Stimulated activated CD4-positive, alpha-beta T cell treated with anti-CD3 and anti-CD28 coated beads, Interleukin-4, amount 100 ng/mL, for 1 hour (primary cell): ENCODE results near the gene PRDM16.

Source experiments
- DNase-seq: peaks from one replicate; pipeline ENCODE4 v3.0.0-alpha.2; 2020

The PRDM16 gene

DNA sequence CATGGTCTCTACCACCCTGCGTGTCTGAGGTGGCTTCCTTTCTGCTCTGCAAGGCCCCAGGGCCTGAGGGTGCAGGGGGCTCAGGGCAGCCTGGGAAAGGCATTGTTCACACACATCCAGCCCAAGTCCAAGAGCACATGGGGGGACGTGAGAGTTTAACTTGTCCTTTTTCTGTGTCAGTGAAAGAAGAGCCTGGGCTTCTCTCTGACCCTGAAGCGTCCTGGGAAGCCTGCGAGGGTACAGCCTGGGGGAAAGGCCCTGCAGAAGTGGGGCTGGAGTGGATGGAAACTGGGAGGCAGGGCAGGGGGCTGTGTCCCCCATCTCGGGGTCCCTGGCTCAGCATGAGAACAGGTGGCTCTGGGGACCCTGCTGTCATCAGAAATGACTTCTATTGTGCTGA, 181.6 kb downstream of the PRDM16 start:
- DNase-seq: no peak

DNA sequence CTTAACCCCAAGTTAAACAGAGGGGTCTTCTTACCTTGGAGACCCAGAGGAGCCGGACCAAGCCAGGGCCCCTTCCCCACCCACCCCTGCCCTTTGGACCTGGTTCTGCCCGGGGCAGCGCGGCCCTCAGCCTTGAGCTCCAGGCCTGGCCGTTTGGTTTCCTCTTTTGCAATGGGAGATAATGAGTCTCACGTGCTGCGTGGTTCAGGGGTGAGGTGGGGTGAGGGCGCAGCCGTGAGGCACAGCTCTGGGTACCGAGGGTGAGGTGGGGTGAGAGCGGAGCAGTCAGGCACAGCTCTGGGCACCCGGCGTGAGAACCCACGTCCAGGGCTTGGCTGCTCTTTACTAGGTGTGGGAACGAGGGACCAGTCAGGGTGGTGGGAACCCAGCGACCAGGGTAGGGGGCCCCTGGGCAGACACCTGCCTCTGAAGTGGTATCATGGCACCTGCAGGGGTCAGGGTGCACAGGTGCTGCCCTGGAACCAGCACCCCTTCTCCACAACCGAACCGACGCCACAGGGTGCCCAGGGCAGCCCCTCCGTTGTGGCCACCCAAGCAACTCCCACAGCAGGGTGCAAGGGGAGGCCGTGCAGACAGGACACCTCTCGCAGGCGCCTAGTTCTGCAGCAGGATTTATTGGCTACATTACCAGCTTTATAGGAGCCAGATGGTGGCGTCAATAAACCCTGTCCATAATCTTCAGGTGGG, 182.2 kb downstream of the PRDM16 start:
- DNase-seq: no peak

DNA sequence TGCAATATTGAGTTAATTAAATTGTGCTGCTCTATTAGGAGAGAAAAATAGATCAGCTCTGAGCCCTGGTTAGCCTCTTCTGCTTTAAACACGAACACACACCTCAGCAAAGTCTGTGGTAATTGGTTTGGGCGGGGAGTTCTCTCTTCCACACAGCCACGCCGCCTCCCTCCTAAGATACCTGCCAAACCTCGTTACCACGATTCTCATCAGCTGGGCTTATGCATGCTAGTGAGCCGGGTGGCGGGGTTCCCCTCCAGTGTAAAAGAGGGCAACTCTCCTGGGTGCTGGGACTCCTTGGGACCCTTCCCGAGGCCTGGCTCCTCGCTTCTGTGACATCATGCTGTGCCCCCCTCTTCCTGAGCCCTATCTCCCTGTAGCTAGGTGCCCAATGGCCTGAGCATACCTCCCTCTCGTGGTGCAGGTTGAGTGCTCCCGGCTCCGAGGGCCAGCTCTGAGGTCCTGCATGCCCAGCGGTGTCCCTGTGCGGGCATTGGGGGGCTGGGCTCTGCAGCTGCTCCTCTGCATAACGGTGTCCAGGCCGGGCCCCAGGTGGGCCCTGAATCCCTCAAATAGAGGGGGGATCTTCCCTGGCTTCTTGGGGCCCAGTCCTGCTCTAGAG, 182.9 kb downstream of the PRDM16 start:
- DNase-seq: no peak

DNA sequence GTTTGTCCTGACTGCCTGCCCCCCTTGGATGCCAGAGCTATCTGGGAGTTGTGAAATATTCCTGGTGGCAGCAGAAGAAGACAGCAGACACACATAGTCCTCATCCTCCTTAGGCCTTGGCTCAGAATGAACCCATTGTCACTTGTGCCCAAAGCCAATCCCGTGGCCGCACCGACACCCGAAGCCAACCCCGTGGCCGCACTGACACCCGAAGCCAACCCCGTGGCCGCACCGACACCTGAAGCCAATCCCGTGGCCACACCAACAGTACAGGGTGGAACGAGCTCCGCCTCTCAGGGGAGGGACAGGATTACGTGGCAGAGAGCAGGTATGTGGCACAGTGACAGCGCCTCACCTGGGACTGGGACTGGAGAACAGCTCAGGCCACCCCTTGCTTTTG, 186.7 kb downstream of the PRDM16 start:
- no peak for DNase-seq

DNA sequence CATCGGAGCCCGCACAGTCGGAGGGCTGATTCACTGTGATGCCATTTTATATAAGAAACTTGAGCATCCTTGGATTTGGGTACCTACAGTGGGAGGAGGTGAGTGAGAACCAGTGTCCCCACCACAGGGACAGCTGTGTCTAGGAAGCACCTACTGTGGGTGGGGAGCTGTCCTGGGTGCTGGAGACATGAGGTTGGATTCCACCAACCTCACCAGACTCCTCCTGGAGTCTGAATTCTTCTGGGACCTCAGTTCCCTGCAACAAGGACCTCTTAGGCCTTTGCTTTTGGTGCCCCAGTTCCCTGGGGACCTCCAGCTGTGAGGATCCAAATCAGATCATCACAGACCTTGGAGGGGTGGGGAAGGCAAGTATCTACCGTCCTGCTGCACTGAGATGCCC, 188.8 kb downstream of the PRDM16 start:
- DNase-seq: no peak

DNA sequence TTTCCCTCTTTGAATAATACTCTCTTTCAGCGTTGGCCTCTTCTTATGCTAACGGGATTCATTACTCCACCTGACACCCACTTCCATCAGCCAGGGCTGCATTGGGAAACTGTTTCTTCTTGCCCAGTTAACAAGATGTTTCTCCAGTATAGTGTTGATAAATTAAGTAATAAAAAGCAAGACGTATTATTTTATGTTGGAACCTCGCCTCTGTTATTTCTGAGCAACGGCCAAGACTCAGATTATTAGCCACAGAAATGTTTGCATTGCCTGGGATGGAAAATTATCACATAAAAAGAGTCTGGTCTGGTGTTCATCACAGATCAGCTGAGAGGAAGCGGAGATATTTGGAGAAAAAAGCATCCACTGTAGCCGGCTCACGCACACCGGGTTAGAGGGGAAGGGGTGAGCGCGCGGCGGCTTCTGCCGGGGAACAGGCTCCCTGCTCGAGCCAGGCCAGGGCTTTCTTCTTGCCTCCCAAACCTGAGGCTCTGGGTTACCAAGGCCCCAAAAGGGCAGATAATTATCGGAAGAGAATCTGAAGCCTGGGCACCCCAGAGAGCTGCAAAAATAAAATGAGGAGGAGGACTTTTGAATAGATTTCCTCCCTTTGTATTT, 189.5 kb downstream of the PRDM16 start:
- no peak for DNase-seq

DNA sequence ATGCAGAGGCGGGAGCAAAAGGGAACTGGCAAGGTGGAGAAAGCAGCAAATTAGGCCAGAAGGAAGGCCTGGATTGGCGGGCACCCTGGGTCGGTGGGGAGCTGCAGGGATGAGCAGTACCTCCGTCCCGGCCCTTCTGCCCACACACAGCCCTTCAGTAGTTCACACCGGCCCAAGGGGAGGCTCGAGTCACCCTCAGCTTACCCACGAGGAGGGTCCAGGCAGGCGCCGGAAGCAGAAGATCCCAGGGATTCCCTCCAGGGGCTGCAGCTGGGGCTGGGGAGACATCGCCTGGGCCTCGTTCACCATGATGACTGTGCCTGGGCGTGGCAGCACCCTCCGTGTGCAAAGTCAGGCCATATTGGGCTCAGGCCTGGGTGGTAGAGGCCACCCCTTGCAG, 190.0 kb downstream of the PRDM16 start:
- no peak for DNase-seq

DNA sequence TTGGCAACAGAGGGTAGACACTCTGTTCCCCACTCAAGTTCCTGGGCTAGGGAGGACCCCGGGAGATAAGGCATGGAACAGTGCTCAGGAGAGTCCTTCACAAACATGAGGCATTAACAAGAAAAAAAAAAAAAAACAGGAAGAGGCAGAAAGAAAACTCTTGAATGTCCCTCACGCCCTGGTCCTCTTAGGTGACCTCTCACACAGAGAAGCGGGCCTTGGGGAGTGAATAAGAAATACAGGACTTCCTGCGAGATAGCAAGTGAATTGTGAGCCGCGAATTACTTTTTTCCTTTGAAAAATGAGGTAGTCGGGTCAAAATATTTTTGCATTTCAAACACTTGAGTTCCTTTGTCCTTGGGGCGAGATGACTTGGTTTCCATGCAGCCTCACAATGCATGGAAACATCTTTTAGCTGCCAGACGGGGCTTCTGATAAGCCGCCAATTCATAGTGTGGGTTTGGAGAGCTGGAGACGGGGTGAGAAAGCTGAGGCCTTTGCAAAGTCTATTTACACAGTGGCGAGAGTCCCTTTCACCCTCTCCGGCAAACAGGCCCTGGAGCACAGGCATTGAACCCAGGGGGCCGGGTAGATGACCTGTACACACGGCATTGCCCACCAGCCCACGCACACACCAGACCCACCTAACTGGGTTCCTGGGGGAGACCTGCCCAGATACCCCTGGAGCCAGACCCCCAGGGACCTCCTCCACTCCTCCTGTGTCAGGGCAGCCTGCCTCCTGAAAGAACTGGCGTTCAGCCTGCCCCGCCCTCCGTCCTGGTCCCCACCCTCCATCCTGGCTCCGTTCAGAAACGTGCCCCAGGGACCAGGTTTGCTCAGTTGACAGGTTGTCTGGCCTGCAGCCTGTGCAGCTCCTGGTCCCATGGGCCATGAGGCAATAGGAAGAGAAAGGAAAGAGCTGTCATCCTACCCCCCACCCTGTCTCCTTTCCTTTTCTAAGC, 192.3 kb downstream of the PRDM16 start:
- DNase-seq: no peak

DNA sequence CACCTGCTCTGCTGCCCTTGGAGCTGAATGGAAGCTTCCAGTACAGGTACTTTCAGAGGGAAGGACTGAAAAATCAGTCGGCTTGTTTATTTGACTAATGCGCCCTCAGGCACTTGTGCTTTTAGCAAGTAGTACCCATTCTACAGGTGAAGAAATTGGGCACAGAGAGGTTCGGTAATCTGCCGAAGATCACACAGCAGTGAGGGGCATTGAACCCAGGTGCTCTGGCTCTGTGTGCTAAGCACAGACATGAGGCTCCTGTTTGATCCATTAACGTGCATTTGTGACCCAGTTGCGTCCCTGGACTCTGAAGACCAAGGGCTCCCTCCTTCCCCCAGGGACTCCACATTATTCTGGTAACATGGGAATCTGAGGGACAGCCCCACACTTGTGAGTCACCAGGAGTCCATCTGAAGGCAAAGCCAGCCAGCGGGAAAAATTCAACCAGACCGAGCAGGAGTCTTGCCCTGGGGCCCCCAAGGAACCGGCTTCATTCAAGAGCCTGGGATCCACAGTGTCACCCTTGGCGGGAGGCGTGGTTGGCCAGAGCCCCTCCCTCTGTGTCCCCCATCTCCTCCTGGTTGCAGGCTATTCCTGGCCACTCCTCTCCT, 193.1 kb downstream of the PRDM16 start:
- DNase-seq: no peak

DNA sequence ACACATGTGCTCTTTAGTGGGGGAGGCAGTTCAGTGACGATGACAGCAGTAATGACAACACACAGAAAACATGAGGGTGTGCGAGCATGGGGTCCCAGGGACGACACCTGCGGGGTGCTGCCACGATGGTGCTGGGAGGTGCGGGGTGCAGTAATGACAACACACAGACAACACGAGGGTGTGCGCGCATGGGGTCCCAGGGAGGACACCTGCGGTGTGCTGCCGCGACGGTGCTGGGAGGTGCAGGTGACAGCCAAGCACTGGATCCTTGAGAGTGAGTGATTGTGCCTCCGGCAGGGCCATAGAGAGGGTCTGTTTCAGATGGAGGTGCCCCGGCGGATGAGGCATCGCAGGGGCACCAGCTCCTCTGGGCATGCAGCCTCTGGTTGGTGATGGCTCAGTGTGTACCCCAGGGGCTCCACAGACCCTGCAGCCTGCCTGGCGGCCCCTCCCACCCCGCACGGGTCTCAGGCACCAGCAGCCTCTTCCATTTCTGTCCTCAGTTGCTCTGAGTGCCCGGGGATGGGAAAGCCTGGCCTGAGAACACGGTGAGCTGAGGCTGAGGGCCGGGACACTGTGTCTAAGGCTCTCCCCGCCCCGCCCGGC, 193.8 kb downstream of the PRDM16 start:
- DNase-seq: no peak

DNA sequence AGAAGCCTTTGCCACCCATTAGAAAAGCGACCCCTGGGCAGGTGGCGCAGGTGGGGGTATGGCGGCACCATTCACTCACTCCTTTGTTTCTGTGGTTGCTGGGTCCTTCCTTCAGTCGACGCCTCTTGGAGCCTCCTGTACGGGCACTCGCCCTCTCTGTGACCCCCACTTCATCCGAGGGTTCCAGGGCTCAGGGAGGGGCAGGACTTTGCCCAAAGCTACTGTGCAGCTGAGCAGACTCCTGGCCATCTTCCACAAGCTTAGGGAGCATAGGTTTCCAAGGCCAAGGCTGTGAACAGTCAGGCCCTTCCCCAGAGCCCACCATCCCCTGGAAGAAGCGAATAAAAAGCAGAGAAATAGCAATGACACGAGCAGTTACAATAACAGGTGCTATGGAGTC, 194.8 kb downstream of the PRDM16 start:
- no peak for DNase-seq

DNA sequence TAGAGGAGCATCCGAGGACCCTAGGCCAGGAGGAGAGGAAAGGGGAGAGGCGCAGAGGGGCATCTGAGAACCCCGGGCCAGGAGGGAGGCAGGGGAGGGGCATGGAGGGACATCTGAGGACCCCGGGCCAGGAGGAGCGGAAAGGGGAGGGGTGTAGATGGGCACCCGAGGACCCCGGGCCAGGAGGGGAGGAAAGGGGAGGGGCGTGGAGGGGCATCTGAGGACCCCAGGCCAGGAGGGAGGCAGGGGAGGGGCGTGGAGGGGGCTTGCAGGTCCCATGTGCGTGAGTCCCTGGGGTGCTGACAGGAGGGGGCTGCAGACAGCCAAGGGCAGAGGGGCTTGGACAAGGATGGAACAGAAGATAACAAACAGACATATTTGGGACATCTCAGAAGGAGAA, 195.5 kb downstream of the PRDM16 start:
- no peak for DNase-seq

DNA sequence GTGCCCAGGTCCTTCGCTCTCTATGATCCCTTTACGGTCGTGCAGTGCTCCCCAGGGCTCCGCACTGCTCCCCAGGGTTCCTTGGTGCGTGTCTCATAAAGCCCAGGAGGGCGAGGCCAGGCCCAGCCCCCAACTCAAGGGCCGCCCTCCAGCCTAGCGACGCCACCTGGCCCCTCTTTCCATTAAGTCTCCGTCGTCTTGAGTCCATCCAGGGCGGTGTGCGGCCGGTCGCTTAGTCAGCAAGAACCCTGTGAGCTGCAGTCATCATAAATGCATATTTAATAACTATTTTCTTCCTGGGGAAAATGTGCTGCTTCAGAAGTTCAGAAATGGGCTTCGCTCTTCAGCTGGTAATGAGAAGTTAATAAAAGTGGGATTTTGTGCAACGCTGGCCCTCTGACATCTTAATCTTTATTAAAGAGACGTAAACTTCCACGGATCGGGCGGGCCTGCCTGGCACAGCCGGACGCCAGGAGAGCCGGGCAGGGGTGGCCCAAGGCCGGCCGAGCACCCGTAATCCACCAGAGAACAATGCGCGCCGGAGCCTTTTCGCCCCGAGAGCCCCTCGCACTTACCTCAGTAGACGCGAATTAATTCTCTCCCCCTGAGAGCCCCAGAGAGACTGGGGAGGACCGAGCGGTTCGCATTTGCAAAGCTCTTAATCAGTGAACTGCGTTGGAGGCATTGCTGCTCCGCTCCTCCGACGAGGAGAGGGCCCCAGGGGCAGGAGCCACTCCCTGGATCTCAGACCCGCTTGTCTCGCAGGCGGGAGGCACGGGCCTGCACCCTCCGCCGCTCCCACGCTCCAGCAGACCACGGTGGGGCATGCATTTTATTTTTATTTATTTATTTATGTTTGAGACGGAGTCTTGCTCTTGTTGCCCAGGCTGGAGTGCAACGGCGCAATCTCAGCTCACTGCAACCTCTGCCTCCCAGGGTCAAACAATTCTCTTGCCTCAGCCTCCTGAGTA, 197.1 kb downstream of the PRDM16 start:
- DNase-seq: no peak

DNA sequence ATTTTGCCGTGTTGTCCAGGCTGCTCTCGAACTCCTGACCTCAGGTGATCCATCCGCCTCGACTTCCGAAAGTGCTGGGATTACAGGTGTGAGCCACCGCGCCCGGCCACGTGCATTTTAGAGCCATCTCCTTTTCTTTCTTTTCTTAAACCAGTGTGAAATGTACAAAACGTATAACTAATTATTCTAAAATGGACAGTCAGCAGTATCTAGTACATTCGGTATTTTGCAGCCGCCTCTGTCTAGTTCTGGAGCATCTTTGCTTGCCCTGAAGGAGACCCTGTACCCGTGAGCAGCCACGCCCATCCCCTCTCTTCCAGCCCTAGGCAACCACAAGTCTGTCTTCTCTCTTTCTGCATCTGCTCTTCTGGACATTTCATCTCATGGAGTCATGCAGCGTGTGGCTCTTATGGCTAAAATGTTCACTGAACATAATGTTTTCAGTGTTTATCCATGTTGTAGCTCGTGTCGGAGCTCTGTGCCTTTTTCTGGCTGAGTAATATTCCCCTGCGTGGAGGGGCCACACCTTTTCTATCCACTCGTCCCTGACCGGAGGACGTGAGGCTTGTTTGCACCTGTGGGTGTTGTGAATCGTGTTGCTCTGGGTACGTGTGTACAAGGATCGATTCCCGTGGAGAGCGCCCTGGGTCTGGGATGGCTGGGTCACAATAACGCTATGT, 198.0 kb downstream of the PRDM16 start:
- no peak for DNase-seq

DNA sequence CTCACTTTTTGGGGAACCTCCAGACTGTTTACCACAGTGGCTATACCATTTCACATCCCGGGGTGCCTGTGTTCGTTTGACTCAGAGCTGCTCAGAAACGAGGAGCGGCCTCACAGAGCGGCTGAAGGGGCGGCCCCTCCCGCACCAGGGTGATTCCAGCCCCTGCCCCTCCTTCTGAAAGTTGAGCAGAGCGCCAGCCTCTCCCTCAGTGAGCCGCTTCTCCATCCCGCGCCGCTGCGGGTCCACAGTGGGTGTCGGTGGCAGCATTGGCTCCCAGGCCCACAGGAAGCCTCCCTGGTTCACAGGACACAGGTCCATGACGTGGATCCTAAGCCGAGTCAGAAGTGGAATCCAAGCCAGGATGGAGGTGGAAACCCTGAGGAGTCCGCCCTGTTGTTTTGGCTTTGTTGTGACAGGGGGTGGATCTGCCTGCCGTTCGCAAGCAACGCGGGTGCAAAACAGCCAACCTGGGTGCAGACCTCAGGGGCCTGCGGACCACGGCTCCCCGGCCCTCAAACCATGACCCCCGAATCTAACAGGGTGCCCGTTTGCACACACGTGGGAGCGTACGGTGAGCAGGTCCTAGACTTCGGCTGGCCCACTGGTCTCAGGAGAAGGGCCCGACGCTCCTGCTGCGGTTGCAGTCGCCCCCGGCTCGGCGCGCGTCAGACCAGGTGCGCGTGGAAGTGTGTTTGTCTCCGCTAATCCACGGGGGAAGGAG, 198.7 kb downstream of the PRDM16 start:
- no peak for DNase-seq

DNA sequence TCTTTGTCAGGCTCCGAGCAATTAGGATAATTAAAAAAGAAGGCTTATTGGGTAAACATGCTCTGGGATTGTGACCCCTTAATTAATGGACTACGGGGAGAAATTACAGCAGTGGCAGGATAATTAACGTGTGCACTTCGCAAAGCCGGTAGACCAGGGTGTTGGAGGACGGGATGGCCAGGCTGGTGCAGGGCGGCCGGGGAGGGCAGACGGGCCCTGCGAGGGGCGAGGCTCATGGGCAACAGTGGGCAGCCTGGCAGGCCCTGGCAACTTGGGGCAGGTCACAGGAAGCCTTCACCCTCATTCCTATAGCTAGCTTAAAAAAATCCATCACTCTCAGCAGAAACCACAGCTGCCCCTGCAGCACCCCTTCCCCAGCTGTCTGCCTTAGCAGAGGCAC, 199.3 kb downstream of the PRDM16 start:
- no peak for DNase-seq

DNA sequence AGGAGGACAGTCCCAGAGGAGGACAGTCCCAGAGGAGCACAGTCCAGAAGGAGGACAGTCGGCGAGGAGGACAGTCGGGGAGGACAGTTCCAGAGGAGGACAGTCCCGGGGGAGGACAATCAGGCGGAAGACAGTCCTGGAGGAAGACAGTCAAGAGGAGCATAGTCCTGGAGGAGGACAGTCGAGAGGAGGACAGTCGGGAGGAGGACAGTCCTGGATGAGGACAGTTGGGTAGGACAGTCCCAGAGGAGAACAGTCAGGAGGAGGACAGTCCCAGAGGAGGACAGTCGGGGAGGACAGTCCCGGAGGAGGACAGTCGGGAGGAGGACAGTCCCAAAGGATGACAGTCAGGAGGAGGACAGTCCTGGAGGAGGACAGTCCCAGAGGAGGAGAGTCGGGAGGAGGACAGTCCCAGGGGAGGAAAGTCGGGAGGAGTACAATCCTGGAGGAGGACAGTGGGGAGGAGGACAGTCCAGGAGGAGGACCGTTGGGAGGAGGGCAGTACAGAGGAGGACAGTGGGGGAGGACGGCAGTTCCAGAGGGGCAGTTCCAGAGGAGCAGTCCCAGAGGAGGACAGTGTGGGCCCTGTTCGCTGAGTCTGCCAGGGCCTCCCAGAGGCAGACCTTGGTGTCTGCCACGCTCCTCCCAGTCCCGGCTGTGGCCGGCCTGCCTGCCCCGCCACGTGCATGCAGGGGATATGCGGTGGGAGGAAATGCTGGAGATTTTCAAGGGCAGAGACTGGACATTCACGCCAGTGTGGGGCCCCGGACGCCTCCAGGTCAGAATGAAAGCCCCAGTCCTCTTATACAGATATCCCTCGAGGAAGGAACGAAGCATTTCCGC, 201.6 kb downstream of the PRDM16 start:
- DNase-seq: no peak

DNA sequence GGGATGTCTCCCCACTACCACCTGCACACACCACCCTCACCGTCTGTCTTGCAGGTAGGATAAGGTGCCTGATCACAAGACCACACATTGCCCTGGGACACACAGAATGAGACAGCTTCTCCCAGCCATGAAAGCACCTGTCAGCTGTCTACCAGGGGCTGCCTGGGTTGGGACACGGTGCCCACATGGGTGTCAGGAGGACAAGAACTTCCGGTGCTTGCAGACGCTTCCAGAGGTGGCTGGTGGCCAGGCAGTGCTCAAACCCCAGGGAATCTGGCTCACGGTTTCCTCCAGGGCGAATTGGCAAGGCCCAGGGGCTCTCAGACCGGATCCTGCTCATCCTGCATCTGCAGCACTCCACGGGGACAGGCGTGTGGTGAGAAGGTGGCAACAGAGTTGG, 202.9 kb downstream of the PRDM16 start:
- DNase-seq: no peak
